Measurements from ENCODE around the gene ME3.
A peak's percentile ranks its signal among the peaks of the same experiment; 100 is the strongest.
"Not testable (repeated sequence)": the region's sequence is repeated elsewhere in the genome, so short reads cannot be mapped to it uniquely, and the experiment has no call there.

ME3 gene

DNA sequence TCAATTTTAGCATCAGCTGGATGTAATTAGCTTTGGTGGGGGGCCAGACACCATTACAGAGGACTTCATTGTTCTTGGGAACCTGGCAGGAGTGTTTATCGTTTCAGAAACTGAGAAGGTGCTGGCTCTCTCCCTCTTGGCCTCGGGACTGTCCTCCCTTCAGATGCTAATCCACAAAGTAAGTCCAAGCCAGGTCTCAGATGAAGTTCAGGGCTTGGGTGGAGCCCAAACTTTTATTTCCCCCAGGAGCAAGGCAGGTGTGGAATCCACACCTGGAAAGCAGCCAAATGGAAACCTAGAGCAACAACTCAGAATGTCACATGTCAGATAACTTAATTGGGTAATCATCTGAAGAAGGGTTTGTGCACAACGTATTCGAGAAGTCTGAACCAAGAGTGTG is 119.2 kb downstream of the ME3 start:
- no peak for DNase-seq

DNA sequence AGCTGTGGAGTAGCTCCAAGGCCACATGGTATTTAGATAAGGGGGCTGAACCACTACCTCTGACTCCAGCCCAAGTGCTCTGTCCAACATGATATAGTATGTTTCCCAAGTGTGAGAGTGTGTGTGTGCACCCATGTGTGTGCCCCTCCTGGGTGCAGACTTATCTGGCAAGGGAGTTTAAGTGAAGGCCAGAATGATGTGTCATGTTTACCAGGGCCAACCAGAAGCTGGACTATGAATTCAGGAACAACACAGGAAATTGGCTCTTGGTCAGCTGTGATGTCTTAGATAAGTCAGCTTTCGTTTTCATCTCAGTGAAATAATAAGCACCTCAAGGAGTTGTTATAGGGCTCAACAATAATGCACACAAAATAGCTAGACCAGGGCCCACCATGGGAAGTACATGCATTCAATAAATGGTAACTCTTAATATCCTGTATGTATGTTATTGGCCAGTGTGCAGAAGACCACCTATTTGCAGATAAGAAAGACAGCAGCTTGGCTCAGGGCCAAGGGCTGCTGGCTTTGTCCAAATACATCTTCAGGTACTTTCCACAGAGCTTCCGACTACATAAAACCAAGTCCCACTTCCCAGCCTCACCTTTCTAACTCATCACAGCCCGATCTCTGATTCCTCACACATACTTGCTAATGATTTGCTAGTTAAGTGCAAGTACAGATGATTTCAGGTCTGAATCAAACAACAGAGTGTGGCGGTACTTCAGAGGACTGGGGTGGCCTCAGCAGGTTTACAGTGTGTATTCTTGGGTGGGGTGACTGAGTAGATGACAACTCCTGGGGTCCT is 120.9 kb downstream of the ME3 start:
- DNase-seq, result no peak

DNA sequence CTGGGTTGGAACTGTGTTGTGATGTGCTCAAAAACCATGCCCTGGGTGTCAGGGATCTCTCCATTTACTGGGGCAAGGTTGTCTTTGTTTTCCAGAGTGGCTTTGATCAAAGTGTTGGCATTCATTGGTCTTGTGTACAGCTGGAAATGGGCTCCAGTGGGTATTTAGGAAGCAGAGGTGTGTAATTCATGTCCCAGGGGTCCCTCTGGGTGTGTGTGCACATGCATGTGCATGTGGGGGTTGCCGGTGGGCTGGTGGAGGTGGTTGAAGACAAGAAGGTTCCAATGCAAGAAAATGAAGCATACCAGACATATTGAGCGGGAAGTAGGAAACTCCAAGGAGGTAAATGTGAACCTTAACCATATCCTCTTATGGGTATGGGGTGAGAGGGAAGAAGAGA is 121.7 kb downstream of the ME3 start:
- no peak for DNase-seq

DNA sequence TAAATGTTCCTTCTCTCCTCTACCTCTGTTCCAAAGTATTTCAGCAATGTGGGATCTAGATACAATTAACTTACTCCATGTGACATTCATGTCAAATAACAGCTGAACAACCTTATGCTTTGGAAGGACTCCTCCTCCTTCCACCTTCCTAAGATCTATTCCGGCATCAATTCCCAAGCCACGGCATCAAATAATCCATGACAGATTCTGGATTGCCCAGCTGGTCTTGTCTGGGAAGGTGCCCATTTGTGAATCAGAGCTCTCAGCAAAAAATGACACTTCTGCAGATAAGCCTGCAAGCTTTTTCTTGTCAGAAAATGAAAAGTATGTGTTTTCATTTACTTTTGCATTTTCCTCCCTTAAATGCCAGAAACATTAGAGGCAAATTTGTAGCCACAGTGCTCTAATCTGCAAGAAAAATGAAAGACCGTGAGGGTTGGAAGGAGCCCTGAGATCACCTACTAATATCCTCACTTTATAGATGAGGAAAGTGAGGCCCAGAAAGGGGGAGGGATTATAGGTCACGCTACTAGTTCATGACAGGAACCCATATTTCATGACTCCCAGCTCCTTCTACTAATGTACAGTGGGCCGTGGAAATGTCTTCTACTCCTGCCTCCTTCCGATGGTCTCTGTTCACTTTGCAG is 124.0 kb downstream of the ME3 start:
- DNase-seq, result no peak

DNA sequence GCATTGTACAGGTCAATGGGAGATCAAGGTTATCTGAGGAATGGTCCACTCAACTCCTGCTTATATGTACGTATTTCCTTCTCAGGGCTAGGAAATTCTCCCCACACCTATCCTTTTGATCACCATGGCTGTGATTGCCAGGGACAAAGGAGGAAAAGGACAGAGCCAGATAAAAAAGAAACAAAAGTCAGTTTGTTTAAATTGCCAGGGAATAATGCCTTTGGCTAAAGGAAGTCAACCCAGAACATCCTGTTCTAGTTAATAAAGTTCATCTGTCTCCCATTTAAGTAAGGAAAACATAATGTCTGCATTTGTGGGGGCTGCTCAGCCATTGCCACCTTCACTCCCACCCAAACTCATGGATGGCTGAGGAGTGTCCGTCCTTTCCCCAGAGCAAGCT is 124.7 kb downstream of the ME3 start:
- no peak for DNase-seq

DNA sequence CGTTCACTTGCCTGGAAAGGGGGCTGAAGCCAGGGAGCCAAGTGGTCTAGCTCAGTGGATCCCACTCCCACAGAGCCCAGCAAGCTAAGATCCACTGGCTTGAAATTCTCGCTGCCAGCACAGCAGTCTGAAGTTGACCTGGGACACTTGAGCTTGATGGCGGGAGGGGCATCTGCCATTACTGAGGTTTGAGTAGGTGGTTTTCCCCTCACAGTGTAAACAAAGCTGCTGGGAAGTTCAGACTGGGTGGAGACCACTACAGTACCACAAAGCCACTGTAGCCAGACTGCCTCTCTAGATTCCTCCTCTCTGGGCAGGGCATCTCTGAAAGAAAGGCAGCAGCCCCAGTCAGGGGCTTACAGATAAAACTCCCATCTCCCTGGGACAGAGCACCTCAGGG is 131.1 kb downstream of the ME3 start:
- peak in 1 of 3 experiments; percentile 23 for DNase-seq

DNA sequence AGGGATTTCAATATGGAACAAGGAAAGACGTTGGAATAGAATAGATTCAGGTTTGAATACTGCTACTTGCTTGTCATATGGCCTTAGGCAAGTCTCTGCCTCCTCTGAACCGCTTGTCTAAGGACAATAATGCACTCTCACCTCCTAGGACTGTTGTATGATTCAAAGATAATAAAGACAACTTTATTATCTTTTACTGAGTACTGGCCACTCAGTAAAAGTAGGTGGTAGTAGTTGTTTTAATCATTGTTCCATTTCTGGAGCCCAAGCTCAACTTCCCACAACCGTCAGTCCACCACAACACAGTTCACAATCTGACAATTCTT is 134.2 kb downstream of the ME3 start:
- no peak for DNase-seq

DNA sequence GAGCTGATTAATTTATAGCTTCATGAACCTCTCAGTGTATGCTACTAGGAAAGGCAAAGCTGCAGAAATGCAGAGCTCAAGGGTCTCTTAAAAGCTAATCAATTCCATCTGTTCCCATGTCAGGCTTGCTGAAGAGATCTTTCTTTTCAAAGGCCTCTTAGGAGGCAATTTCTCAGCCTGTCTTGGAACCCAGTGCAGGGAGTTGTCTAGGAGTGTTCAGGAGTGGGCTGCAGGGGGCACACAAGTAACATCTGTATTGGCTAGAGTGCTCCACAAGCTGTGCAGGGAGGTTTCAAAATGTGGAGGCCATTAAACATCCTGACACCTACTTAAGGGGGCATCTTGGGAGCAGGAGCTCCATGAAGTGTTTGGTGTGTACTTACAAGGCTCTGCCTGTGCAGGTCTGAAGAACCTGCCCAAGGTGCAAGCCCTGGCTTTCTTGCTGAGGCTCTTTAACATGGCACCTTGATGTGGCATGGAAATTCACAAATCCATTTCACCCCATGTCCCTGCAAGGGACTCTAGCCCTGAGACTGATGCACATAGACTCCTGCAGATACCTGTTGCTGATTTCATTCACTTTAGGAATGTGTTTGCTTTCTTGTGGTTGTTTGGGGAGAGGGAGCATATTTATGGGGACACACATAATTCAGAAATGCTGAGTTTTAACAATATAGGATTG is 134.7 kb downstream of the ME3 start:
- no peak for DNase-seq

DNA sequence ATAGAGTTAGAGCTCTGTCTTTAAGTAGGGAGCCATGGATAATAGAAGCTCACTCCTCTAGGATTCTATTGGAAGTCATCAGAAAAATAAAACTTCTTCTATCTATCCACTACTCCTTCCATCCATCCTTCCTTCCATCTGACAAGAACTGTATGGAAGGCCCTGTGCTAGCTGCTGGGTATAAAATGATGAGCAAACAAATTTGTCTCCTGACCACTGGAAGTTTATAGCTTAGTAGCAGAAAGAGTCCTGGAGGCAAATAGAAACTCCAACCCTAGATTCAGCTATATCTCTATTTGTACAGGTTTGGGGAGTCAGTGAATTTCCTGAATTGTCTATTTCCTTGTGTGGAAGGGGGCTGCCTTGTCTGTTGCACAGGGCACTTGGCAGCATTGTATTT is 136.6 kb downstream of the ME3 start:
- DNase-seq, result no peak

DNA sequence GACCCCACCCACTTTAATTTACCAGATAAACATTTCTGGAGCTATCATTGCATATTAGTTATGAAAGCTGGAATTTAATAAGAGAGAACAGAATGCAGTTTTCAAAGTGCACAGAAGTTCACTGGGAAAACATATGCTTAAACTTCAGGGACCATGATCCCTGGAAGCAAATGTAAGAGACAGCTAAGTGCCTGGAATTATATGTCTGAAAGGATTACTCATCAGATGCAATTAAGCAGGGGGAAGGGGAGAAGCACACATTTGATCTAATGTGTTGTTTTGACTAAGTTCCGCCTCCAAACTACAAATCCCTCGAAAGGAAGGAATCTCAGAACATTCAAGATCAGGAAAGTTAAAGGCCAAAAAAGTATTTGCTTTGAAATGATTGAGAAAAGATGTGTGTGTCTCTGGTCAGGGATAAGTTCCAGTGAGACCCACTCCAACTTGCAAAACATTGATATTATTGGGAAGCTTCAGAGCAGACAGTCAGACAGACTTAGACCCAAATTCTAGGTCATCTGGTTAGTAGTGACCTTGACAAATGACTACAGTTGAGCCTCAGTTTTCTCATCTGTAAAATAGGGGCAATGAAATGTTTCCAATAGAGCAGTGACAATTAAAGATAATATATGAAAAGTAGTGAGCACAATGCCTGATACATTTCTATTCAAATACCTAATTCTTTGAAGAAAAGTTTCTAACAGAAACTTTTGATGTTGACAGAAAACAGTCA is 147.6 kb downstream of the ME3 start:
- DNase-seq, result peak in 2 of 3 experiments; percentile 12 to 51

DNA sequence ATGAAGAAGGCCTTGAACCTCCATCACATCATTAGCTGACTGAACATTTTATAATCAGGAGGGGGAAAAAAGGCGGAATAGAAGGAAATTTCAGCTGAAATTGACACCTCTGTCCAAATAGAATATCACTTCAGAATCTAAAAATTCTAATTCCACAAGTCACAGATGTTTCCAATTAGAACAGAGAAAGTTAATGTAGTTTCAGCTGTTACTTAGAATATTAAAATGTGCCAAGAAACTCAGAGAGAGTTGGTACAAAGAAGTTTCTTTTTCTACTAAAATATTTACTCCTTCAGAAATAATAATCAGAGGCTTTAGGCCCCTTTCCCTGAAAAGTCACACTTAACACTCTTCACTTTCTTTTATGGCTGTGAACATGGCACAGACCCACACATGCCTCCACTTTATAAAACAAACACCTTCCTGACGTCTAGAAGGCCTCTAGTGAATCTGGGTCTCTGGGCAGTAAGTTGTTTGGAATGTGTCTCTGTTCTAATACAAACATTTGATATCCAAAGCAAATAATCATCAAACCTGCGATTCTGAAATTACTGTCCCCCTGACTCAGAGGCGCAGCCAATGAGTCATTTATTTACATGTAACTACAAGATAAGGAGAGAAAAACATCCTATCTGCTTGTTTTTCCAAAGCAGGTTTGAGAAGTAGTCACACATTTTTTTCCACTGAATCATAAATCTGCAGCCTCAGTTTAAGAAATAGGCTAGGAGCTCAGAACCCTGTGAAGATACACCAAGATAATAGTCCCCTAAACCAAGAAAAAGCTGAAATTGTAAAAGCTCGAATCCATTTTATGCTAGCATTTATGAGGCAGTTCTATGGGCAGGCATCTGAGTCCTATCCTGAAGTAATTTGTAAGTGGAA is 148.4 kb downstream of the ME3 start:
- DNase-seq, result peak in 1 of 3 experiments; percentile 40

DNA sequence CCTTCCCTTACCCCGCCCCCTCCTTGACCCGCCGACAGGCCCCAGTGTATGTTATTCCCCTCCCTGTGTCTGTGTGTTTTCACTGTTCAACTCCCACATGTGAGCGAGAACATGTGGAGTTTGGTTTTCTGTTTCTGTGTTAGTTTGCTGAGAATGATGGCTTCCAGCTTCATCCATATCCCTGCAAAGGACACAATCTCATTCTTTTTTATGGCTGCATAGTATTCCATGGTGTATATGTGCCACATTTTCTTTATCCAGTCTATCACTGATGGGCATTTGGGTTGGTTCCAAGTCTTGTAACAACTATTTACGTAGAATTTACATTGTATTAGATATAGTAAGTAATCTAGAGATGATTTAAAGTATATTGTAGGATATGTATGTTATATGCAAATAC is 149.9 kb downstream of the ME3 start:
- not testable (repeated sequence) for DNase-seq

DNA sequence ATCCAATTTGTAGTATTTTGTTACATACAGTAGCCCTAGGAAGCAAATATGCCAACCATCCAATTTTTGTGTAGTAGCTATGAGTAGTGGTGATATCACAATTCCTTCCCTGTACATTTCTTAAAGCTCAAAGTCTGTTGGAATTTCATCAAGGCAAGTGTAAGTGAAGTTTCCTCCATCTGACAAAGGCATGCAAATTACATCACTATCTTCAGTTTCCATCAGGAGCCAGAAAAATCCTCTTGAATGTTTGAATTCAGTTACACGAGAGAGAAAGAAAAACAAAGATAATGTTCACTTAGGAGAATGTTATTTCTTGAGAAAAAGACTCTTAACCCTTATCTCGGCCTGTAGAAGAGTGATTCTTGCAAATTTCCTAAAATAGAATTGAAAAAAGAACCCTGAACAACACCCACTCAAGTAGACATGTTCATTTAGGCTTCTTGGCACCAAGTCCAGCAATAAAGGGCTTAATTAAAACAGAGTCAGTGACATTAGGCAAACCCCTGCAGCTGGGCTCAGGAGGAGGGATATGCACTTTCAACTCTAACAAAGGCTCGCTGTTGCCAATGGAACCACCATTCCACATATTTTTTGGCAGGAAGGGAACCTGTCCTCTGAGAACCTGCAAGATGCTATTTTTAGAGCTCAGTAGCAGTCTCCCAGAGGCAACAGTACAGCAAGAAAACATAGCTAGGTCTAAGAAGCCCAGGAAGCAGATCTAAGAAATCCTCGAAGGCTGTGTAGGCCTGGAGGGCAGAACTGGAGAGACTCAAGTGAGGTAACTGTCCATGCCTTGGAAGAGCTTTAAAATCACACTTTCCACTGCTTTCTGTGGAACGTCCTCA is 153.1 kb downstream of the ME3 start:
- peak in 1 of 3 experiments; percentile 25 for DNase-seq

DNA sequence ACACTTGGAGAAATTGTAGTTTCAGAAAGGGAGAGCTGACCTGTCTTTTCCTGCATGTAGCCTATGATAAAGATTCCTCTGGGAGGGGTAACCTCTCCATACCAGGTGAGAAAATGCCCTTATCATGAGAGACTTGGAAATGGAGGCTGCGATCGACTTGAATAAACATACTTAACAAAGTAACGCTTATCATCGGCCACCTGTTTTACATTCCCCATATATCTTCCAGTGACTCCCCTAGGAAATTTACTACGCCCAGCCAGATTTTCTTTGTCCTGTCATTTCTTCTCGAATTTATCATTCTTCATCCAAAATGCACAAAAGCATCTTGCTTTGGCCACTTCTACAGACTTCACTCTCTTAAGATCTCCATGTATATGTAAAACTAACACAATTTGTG is 154.2 kb downstream of the ME3 start:
- no peak for DNase-seq

DNA sequence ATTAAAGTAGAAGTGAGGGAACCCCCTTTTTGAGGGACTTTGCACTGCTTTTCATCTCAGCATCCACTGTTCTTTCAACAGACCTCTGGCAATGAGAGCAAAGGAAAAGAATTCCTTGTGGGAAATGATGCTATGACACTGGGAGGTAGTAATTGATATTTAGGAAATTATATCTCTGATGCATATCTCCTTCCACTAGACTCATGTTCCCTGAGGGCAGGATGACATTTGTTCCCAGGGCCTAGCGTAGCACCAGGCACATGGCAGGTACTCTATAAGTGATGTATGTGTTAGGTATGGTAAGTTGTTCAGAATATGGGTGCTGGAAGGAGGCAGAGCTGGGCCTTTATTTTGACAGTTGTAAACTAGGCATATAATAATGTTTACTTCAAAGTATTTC is 154.9 kb downstream of the ME3 start:
- DNase-seq, result no peak

DNA sequence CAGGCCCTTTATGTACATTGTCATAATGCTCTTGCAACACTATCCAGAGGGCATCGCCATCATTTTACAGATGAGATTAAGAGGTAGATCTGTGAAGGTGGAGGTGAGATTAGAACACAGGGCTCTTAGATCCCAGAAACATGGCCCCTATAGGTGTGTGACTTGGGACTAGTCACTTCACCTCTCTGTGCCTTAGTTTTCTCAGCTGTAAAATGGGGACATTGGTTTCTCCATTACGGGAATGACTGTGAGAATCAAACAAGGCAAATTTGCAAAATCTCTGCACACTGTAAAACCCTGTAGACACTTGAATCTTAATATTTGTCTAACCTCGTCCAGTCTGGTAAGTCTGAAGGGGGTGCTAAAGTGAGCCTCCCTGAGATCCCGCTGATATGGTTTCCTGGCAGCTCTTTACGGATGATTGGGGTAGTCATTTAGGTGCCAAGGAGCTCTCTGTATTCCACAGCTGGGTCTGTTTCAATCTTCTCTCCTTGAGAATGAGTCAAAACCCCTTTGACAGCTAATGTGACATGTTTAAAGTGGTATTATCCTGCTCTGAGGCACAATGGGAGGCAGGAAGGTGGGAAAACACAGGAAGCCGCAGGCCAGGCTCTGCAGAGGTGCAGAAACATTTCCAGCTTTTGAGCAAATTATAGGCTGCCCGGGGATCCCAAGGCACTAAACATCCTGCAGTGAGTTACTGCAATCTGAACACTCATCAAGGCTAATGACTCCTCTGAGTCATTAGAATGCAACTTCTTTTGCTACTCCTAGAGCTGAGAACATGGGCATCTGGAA is 156.9 kb downstream of the ME3 start:
- peak in 2 of 3 experiments; percentile 32 to 68 for DNase-seq

DNA sequence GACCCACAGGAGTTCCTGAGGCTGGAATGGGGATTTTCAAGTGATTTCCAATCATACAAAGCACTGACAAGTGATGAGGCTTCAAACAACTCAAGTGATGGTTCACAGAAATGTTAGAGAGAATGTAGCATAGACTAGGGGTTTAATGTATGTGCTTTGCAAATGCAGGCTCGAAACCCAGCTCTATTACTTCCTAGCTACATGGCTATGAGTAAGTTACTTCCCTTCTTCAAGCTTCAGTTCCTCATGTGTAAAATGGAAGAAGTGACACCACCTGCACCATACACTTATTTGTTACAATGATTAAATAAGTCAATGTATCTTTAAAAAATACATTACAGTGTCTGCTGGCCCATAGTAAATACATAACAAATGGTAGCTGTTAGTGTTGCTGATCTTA is 158.0 kb downstream of the ME3 start:
- no peak for DNase-seq

DNA sequence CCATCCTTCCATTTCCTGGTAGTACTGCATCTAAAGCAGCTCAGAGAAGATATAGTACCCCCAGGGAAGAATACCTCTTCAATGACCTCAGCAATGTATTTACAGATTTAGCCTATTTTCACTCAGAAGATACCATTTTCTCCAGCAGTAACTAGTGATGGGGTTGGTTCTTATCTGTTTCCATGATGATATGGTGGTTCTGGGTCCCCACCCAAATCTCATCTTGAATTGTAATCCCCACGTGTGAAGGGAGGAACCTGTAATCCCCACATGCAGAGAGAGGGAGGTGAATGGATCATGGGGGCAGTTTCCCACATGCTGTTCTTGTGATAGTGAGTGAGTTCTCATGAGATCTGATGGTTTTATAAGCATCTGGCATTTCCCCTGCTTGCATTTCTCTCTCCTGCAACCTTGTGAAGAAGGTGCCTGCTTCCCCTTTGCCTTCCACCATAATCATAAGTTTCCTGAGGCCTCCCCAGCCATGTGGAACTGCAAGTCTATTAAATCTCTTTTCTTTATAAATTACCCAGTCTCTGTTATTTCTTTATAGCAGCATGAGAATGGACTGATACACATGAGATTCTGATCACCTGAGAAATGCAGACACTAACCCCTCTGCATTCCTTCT is 158.6 kb downstream of the ME3 start:
- no peak for DNase-seq

DNA sequence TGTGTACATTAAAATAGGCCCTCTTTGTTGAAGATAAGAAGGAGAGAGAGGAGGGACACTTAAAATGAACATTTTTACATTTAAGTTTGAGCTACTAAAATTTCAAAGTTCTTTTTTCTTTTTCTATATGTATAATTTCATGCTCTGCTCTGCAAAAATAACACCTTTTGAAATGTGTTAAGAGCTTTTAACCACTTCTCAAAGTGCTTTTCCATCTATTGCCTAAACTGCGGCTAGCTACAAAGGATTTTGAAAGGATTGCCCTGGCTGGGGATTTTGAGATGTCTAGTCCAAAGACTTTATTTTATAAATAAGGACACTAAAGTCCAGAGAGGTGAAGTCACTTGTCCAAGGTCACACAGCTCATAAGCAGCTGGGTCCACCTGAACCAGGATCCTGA is 159.3 kb downstream of the ME3 start:
- DNase-seq, result no peak

DNA sequence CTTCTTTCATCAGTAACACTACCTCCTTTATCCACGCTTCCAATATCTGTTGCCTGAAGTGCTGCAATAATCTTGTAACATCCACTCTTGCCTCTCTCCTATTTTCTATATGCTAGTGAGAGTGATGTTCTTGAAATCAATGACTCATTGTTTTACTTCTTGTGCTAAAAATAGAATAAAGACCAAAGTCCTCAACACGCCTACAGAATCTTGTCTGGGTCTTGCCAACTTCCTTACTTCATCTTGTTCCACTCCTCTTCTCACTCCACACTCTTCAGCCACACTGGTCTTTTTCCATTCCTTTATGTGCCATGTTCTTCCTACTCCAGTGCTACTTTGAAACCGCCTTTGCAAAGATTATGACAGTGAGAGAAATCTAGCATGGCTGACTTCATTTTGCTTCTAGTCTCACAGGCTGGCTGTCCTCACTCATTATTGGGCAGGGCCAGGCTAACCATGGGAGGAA is 161.3 kb downstream of the ME3 start:
- no peak for DNase-seq

Data from NCI-H1417 (cell line).